Measurements from ENCODE around the gene SHCBP1L.

Gene SHCBP1L

GRCh38 chr1:182888736-182889531 is 64.0 kb downstream of the SHCBP1L start:
- no peak for DNase-seq

- DNase-seq: no peak
Observed at GRCh38 chr1:182886985-182887384, 66.0 kb downstream of the SHCBP1L start.

GRCh38 chr1:182885591-182885990 is 67.4 kb downstream of the SHCBP1L start:
- DNase-seq: no peak

- no peak for DNase-seq
Observed at GRCh38 chr1:182884872-182885271, 68.1 kb downstream of the SHCBP1L start.

GRCh38 chr1:182877842-182878241 is 75.1 kb downstream of the SHCBP1L start:
- DNase-seq: no peak

- DNase-seq: no peak
Observed at GRCh38 chr1:182877331-182877730, 75.6 kb downstream of the SHCBP1L start.

GRCh38 chr1:182875889-182876288 is 77.1 kb downstream of the SHCBP1L start:
- DNase-seq: no peak

GRCh38 chr1:182872881-182873280 is 80.1 kb downstream of the SHCBP1L start:
- DNase-seq: no peak

- DNase-seq: peak in 1 of 2 donors; percentile 10
Observed at GRCh38 chr1:182869241-182869666, 83.7 kb downstream of the SHCBP1L start.

- no peak for DNase-seq
Observed at GRCh38 chr1:182867861-182868260, 85.1 kb downstream of the SHCBP1L start.

- no peak for DNase-seq
Observed at GRCh38 chr1:182863940-182864339, 89.0 kb downstream of the SHCBP1L start.

GRCh38 chr1:182862827-182863226 is 90.1 kb downstream of the SHCBP1L start:
- DNase-seq: no peak

- DNase-seq: no peak
Observed at GRCh38 chr1:182861994-182862393, 91.0 kb downstream of the SHCBP1L start.

- no peak for DNase-seq
Observed at GRCh38 chr1:182860658-182861057, 92.3 kb downstream of the SHCBP1L start.

GRCh38 chr1:182857212-182857611 is 95.8 kb downstream of the SHCBP1L start:
- DNase-seq: no peak

- no peak for DNase-seq
Observed at GRCh38 chr1:182855911-182856310, 97.1 kb downstream of the SHCBP1L start.

GRCh38 chr1:182851825-182852224 is 101.1 kb downstream of the SHCBP1L start:
- no peak for DNase-seq

GRCh38 chr1:182850319-182850718 is 102.6 kb downstream of the SHCBP1L start:
- DNase-seq: no peak
